ENCODE measurements around the gene CARD19. TPM values are rescaled to one million over a fixed set of nuclear protein-coding genes. Genes with fewer than 3 reads are reported as not detected.

CARD19 gene
- polyA plus RNA-seq, 4 donors: 15.7 to 24.2 (median 18.5) TPM

- no peak for DNase-seq (ENCODE audit: low read depth in 4 of 4, low spot score in 3 of 4)
Observed at GRCh38 chr9:93117924-93118862, 22.2 kb downstream of the CARD19 start.

DNA sequence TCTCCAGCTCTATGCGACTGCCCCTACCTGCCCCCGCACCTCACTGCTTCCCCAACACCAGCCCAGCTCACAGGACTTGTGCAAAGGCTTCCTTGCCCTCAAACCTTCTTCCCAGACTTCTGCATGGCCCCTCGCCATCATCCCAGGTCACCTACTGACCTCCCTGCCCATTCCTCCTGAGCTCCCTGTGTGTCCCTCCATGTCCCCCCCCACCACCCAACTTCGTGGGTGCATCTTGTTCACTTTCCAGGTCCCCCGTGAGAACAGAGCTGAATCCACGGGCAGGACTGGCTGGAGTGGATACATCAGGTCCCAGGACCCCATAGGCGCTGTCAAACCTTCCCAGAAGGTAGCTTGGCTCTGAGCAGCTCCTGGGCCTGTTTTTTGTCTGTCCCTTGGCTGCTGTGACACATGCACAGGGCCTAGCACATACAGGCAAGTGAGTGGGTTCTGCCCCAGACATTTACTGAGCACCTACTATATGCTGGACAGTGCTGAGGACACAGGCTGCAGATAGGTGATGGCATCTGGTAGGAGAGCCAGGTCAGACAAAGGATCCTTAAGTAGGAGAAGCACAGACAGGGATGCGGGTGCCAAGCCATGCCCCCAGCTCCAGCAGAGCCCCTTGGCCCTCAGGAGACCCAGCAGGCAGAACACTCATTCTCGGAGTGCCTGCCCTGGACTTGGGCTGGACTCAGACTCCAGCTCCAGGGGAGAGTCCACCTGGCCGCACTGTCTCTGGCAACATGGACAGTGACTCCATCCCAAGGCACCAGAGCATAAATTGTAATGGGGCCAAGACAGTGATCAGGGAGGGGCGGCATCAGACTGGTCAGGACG lies 23.1 kb downstream of the CARD19 start:
- DNase-seq (ENCODE audit: low read depth in 4 of 4, low spot score in 3 of 4): no peak

DNA sequence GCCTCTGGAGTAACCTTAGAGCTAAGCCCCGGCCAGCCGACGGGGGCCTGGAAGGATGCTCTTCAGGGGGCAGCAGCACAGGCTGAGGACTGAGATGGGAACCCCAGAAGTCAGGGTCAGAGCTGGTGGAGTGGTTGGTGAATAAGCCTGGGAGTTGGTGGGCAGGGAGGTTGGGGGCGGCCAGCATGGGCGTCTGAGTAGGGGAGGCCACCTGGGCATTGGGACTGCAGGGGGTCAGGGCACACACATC lies 23.6 kb downstream of the CARD19 start:
- no peak for DNase-seq (ENCODE audit: low read depth in 4 of 4, low spot score in 3 of 4)

DNA sequence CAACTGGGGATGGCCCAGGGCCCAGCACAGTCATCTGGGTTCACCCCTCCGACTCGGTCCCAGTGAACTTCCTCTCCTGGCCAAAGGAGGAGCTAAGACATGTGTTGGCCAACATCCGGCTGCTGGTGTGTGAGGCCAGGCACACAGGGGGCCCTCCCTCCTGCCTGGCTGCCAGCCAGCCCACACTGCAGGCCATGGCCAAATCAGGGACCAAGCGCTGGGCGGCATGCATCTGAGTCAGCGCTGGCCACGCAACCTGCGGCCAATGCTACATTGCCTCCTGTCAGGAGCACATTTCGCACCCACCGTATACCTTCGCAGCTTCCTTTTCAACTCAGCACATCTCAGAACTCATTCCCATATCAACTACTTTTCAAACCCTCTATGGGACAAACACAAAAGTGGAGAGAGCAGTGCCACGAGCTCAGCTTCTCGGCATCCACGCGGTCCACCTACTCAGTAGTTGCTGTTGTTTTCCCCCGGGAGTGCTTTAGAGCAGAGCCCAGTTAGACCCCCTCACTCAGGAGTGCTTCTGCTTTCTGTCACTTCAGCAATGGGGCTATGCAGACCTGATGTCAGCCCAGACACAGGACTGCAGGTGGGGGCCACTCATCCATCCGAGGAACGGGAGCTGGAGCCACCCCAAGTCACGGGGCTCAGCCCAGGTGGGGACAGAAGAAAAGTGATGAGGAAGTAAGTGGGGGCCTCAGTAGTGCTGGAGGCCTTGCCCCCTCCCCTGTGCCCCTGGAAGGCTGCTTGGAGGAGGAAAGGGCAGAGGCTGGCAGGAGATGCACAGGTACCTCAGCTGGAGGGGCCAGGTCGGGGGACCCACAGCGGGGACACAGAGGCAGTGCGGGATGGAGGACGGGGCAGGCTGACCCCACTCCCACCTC lies 24.2 kb downstream of the CARD19 start:
- DNase-seq (ENCODE audit: low read depth in 4 of 4, low spot score in 3 of 4): no peak

DNA sequence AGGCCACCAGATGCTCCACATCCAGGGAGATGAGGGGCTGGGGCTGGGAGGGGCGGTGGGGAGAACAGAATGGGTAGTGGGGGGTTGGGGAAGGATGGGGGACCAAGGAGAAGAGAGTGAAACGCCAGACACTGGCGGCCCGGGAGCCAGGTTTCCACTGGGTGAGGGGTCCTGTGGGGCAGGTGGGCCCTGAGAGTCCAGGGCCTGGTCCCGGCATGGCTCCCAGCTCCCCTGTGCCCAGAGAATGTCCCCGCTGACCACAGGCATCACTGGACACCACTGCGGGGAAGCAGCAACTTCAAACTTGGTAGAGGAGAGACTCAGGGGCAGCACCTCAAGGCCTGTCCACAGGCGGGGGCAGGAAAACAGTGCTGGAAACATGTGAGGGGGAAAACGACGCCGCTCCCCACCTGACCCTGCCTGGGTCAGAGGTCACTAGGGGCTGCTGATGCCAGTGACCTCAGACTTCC lies 24.9 kb downstream of the CARD19 start:
- DNase-seq (ENCODE audit: low read depth in 4 of 4, low spot score in 3 of 4): no peak

- DNase-seq (ENCODE audit: low read depth in 4 of 4, low spot score in 3 of 4): no peak
Observed at GRCh38 chr9:93121316-93122241, 25.6 kb downstream of the CARD19 start.

GRCh38 chr9:93122721-93123221 lies 26.8 kb downstream of the CARD19 start:
- DNase-seq (ENCODE audit: low read depth in 4 of 4, low spot score in 3 of 4): no peak

- DNase-seq (ENCODE audit: low read depth in 4 of 4, low spot score in 3 of 4): no peak
Observed at GRCh38 chr9:93123561-93124283, 27.7 kb downstream of the CARD19 start.

GRCh38 chr9:93124793-93125192 lies 28.8 kb downstream of the CARD19 start:
- DNase-seq (ENCODE audit: low read depth in 4 of 4, low spot score in 3 of 4): no peak

DNA sequence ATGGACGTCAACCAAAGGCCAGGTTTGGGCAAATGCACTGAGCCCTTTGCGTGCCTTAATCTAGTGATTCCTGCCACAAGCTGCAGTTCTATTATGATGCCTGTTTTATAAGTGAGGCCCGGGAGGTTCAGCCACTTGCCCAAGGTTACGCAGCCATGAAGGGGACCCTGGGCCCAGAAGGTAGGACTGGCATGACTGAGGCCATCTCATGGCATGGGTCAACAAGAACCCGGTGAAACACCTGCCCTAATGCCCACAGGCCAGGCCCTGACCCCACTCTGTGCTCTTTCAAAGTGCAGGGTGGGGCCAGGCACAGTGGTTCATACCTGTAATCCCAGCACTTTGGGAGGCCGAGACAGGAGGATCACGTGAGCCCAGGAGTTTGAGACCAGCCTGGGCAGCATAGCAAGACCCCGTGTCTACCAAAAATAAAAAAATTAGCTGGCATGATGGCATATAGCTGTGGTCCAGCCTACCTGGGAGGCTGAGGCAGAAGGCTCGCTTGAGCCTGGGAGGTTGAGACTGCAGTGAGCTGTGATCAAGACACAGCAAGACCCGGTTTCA lies 29.4 kb downstream of the CARD19 start:
- no peak for DNase-seq (ENCODE audit: low read depth in 4 of 4, low spot score in 3 of 4)

DNA sequence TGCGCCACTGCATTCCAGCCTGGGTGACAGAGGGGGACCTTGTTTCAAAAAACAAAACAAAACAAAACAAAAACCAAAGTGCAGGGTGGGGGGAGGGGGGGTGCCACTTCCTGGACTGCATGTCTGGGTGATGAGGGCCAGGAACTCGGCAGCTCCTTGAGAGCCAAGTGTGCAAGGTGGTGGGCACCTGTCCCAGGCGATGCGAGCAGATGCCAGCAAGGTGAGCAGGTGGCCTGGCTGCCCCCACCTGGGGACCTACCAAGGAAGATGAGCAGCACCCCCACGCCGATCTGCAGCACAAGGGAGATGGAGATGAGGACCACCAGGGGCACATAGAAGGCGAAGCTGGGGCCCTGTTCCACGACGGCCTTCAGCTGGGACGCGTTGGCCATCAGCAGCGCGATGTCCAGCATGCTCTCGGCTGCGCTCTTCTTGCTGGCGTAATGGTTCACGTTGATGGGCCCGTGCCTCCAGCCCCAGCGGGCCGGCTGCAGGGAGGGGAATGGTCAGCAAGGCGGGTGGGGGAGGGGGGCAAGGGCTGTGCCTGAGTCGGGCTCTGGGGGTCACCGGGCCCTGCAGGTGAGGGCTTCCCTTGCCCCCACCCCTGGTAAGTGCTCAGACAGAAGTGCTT lies 30.2 kb downstream of the CARD19 start:
- DNase-seq (ENCODE audit: low read depth in 4 of 4, low spot score in 3 of 4): no peak

DNA sequence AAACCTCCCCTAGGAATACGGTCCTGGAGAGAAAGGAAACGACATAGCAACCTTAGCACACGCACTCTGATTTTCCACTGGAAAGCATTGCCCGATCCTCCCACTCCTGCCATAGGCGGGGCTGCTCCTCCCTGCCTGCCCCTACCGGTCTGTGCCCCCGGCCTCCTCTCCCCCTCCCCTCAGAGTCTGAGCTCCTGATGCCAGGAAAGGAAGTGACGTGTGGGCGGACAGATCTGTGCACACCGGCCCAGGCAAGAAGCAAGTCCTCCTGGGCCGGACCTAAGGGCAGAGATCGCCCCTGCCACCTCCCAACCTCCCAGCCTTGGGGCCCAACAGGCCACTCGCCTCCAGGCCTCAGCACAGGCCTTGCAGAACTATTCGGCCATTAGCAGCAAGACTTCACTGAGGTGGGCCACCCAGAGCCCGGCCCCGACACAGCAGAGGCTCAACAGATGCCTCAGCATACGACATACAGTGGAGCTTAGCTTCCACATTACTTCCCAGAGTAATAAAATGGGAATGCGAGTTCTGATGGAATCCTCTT lies 30.9 kb downstream of the CARD19 start:
- DNase-seq (ENCODE audit: low read depth in 4 of 4, low spot score in 3 of 4): peak in 3 of 4 donors; percentile 36 to 55 (median 42)

- no peak for DNase-seq (ENCODE audit: low read depth in 4 of 4, low spot score in 3 of 4)
Observed at GRCh38 chr9:93127395-93127911, 31.4 kb downstream of the CARD19 start.

GRCh38 chr9:93128011-93128714 lies 32.1 kb downstream of the CARD19 start:
- DNase-seq (ENCODE audit: low read depth in 4 of 4, low spot score in 3 of 4): no peak

GRCh38 chr9:93128715-93129224 lies 32.8 kb downstream of the CARD19 start:
- no peak for DNase-seq (ENCODE audit: low read depth in 4 of 4, low spot score in 3 of 4)

DNA sequence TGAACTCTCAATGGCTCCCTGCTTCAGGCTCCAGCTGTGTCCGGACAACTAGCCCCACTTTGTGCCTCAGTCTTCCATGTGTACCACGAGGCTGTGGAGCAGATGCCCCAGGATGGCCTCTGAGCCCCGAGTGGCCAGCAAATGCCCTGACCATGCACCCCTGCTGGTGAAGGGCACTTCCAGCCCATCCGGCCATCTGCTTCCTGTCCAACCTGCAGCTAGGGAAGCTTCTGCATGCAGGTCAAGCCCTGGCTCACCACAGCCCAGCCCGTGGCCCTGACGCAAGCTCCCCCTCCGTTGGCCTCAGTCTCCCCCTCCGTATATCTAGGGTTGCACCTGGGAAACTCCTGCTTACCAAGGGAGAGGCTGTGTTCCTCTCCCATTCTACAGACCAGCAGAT lies 33.3 kb downstream of the CARD19 start:
- DNase-seq (ENCODE audit: low read depth in 4 of 4, low spot score in 3 of 4): no peak
